Hematopoietic multipotent progenitor cell treated with erythropoietin and hydrocortisone succinate and interleukin-3 and kit ligand, for 6 days (in vitro differentiated cells): ENCODE data around the gene MICAL2.

ENCODE experiments used
- DNase-seq: peaks from one replicate; pipeline ENCODE4 v3.0.0-alpha.2; 2015

Gene MICAL2

DNA sequence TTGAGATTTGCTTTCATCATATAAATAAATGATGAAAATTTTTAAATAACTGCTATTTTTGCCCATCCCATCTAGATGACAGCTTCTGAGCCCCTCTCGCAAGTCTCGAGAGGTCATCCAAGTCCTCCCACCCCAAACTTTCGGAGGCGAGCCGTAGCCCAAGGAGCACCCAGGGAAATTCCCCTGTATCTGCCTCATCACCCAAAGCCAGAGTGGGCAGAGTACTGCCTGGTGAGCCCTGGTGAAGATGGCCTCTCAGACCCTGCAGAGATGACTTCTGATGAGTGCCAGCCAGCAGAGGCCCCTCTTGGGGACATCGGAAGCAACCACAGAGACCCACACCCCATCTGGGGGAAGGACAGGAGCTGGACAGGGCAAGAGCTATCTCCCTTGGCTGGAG lies 183.1 kb downstream of the MICAL2 start:
- no peak for DNase-seq

DNA sequence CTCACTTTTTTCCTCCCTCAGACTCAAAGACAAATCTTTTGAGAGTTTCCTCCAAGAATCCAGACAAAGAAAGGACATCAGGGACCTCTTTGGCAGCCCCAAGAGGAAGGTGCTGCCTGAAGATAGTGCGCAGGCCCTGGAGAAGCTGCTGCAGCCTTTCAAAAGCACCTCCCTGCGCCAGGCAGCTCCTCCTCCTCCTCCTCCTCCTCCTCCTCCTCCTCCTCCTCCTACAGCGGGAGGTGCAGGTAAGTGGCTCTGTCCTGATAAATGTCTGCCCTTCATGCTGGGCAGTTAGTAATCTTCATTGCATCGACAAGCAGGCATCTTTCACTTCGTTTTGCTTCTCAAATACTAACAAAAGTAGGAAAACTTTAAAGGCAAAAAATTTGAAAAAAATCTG lies 184.2 kb downstream of the MICAL2 start:
- no peak for DNase-seq

DNA sequence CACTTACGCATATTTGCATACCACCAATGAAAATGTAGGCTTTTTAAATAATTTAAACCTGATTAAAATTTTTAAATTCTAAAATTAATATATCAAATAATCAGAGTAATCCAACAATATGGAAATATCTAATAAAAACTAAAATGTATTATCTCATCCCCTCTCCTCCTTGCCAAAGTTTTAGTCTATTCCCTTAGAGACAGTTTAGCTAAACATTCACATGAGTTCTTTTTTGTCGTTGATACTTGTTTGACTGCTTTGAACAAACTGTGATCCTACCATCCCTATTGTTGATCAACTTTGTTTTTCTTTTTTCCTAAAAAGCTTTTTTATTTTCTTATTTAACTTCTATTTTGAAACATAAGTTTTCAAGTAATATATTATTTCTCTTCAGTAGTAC lies 185.6 kb downstream of the MICAL2 start:
- no peak for DNase-seq

DNA sequence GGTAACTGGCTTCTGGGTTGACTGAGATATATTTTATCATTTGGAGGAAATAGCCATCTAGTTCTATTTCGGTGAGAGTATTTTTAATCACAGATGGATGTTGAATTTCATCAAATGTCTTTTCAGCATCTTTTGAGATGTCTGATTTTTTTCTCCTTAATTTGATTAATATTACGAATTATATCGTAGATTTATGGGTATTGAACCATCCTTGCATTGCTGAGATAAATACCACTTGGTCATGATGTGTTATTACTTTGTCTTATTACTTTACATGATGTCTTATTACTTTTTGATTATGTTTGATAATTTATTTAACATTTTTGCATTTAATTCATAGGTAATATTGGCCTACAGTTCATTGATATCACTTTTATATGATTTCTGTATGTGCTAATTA lies 188.2 kb downstream of the MICAL2 start:
- DNase-seq, result no peak

GRCh38 chr11:12301379-12301778 lies 191.0 kb downstream of the MICAL2 start:
- no peak for DNase-seq

- no peak for DNase-seq
These were observed 193.2 kb downstream of the MICAL2 start for GRCh38 chr11:12303421-12304149.

DNA sequence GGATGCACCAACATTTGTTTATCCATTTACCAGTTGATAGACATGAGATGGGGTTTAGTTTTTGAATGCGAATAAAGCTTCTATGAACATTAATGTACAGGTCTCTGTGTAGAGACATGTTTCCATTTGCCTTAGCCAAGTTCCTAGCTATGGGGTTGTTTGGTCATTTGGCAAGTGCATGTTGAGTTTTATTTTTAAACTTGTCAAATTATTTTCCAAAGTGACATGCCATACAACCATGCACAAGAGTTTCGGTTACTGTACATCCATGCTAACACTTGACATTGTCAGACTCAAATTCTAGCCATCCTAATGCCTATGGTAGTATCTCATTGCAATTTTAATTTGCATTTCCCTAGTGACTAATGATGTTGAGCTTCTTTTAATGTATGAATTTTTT lies 196.4 kb downstream of the MICAL2 start:
- DNase-seq, result no peak

DNA sequence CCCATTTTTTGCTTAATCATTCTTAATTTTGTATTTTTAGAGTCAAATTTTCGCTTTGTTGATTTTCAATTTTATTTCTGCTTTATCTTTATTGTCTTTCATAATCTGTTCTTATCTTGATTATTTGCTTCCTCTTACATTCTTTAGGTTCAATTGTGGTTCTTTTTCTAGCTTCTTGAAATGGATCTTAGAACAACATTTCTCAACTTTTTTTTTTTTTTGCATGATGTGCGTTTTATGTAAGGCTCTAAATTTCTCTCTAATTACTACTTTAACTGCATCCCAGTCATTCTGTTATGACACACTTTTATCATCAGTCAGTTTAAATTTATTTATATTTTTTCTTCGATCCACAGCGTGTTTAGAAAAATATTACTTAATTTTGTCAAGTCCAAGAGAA lies 201.7 kb downstream of the MICAL2 start:
- DNase-seq, result peak; percentile 31
